DMS 273 (cell line): Measurements from ENCODE around the gene ARHGEF28.

ENCODE experiments used
- DNase-seq: peaks from one replicate; lab custom pipeline; 2025; ENCODE audit not compliant: unreplicated experiment; lab: John Stamatoyannopoulos, UW

The ARHGEF28 gene

DNA sequence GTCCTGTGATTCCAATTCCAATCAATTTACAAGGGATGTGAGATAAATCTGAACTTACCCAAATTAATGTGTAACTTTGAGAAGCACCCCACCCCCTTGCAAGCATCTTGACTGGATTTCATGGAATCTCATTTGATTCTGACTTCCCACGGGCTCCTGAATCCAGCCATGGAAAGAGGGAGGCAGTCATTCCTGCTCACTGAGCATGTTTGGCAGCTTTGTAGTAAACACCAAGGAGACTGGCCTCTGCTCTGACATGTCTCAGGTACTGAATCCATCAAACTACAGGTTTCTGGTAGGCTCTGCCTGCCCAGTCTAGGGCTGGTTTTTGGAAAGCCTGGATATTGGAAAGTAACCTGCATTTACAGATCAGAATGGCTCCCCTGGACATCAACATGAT, 357.6 kb downstream of the ARHGEF28 start:
- no peak for DNase-seq

DNA sequence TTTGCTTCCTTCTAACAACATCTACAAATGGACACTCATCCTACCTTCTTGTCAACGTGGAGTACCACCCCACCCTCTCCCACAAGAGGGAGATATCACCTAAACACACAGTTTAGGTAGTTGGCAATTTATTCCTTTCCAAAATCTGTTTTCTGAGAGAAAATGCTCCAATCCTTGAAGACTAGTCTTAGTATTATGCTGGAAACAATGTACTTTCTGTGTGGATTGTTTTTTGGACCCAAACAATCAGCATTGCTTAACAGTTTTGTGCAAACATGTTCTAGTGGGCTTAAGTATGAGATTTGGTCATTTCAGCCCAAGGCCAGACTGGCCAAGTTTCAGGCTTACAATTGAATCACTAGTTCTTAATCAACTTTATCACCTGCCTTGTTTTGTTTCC, 359.1 kb downstream of the ARHGEF28 start:
- peak; percentile 59 for DNase-seq

DNA sequence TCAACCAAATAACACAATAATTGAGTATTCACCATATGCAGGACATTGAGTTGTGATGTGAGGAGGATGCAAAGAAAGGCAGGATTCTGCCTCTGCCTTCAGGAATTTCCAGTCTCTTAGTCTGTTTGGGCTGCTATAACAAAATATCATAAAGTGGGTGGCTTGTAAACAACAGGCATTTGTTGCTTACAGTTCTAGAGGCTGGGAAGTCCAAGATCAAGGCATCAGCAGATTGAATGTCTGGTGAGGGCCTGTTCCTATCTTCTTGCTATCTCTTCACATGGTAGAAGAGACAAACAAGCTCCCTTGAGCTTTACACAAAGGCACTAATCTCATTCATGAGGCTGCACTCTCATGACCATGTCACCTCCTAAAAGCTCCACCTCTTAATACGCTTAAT, 360.7 kb downstream of the ARHGEF28 start:
- DNase-seq, result no peak

DNA sequence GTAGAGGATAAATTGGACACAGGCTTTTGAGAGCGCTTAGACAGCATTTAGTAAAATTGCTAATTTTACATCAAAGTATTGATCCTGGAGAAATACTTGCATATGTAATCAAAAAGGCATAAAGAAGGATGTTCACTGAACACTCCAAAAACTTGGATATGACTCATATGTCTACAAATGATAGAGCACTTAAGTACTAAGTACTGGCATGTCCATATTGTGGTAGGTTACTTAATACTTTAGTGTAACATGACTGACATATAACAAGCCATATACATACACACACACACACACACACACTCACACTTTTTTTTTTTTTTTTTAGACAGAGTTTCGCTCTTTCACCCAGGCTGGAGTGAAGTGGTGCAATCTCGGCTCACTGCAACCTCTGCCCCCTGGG, 361.9 kb downstream of the ARHGEF28 start:
- no peak for DNase-seq

DNA sequence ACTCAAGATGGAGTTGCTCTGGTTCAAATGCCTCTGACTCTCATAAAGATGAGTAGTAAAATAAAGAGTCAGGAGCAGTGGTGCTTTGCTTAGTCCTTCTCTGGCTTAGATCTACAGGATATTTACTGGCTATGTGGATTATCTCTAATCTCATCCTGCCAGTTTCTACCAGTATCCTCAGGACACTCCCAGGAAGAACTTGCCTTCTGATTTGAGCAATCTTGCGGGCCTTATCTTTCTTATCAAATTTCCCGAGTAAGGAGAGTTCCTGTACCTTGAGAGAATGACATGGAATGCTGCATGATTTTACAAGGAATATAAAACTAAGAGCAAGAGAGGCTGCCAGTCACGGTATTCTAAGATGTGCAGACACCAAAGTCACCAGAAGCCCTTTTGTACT, 364.0 kb downstream of the ARHGEF28 start:
- no peak for DNase-seq
